Inferior parietal cortex (tissue), 1 donor: ENCODE results near the gene EVA1B.

Experiments used
- DNase-seq: peaks from one replicate; pipeline ENCODE4 v3.0.0-alpha.2; 2016; ENCODE audit errors: extremely low spot score

EVA1B gene

DNA sequence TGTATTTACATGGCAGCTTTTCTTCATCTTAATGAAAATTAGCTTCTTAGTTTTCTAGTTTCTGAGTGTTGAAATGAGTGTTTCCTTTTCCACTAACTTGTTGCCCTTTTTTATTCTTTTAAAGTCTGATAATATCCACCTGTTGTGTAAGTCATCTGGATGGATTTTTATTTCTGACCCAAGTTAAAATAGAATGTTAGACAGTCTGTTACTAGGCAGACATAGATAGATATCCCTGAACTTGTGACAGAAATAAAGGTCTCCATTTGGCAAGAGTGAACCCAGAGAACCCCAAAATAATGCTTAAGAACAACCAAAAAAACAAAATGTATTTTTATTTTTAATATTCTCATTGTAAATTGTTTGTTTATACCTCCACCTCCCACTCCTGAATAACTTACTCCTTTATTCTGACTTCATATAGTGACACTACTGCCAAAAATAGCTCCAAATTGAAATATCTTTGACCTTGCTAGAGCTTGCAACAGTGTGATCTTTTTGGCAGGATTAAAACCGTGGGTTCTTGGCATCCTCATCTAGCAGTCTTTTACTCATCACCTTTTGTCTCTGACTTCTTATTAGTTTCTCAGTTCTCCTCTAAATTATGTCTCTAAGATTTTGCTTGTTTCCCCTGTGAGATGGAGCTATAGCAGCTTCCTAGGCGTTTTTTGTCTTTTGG is 44.2 kb downstream of the EVA1B start:
- DNase-seq, result no peak

DNA sequence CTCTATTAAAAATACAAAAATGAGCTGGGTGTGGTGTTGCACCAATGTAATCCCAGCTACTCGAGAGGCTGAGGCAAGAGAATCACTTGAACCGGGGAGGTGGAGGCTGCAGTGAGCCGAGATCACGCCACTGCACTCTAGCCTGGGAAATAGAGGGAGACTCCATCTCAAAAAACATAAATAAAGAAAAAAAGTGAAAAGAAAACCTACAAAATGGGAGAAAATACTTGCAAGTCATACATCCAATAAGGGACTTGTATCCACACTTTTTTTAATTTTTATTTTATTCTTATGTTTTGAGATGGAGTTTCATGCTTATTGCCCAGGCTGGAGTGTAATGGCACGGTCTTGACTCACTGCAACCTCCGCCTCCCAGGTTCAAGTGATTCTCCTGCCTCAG is 46.8 kb downstream of the EVA1B start:
- DNase-seq, result no peak

DNA sequence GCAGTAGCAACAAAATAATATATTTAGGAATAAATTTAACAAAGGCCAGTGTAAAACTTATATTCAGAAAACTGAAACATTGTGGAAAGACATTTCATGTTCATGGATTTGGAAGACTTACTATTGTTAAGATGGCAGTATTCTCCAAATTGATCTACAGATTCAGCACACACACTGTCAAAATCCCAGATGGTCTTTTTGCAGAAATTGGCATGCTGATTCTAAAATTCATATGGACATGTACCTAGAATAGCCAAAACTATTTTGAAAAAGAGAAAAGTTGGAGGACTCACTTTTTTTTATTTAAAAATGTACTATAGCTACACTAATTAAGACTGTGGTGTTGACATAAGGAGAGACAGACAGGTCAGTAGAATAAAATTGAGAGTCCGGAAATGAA is 49.2 kb downstream of the EVA1B start:
- no peak for DNase-seq

DNA sequence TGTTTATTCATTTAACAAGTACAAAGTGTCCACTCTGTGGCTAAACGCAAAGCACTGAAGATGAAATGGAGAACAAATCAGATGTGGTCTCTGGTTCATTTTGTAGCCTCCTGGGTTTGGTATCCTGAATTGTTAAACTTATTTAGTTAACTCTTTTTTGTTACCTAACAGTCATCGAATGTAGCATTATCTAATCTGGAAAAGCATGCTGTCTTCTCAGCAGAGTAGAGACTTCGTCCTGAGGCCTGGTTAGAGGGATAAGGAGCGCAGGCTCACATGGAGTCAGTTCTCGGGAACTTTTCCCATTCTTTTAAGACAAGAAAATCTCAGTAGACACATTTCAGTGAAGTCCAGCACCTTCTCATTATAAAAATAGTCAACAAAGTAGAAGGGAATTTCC is 50.4 kb downstream of the EVA1B start:
- no peak for DNase-seq
